GM19025 (cell line): ENCODE measurements around the gene LIPH.
"Not testable (repeated sequence)": the region's sequence is repeated elsewhere in the genome, so short reads cannot be mapped to it uniquely, and the experiment has no call there.

ENCODE experiments used
- ATAC-seq: cut with Tn5 transposase; IDR thresholded peaks from one replicate; pipeline ENCODE4 v1.9.1; 2021; ENCODE audit warnings: mild to moderate bottlenecking, low read depth, moderate library complexity; ENCODE audit not compliant: unreplicated experiment

The LIPH gene

DNA sequence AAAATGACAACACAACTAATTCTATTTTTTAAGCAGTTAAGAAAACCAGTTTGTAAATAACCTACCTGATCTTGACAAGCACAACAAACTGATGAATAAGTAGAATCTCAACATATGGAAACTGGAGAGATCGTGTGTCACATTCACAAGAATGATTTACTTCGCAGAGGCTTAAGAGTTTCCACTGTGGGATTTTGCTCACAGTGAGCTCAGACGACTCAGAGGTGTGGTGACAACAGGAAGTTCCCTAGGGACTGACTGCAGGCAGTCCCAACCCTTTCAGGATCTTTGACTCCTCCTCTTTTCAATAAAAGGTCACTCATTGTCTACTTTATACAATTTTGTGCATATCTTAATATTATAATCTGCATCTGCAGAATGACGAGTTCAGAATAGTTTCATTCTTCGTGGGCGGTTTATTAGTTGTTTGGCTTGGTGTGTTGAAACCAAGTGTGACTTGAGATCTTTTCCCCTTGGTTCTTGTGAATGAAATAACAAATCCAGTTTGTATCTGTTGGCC is at the start of gene LIPH:
Gene LIPH (minus strand): TSS at position 231 of the 520 bp plus-strand sequence. CDS start 117 bp downstream, at position 114.
- ATAC-seq, result peak; percentile 87

DNA sequence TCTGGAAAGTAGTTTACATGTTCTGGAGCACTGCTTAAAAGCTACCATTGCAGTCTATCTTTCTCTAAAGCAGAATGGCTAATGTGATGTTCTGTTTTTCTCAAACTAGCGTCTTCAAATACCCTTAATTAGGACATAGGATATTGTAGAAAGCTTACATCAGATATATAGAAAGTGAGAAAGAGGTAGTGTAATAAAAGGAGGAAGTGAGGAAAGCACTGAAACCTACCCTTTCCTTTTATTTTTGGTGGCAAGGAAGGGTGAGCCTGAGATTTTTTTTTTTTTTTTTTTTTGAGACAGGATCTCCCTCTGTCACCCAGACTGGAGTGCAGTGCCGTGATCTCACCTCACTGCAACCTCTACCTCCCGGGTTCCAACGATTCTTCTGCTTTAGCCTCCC is 43.1 kb upstream of the LIPH start:
- ATAC-seq, result no peak

DNA sequence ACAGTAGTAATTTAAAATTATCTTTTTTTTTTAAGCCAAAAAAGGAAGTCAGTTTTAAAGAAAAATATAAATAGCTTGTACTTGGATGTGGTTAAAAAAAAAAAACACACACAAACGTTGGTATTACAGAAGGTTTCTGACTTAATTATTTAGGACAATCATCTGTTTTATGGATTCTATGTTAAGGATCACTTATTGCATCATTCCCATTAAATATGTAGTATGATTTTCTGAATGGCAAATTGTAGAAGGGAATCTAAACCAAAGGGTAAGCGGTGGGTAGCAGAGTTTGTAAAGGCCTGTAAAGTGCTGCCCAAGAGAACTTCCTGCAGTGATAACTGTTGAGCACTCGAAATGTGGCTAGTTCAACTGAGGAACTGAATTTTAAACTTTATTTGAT is 41.7 kb upstream of the LIPH start:
- ATAC-seq, result no peak

DNA sequence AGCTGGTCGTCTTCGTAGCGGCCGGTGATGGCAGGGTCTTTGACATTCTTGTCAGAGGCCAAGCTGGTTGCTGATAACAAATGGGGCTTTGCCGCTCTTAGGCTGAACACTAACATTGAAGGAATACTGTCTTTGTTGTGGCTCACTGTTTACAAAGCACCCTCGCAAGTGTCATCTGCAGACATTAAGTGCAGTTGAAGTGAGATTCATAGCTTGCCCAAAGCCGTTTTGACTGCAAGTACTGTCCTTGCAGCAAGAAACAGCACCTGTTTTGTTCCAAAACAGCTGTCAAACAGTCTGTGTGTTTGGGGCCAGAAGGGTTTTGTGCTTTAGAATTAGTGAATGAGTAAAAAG is 34.3 kb upstream of the LIPH start:
- ATAC-seq, result no peak

DNA sequence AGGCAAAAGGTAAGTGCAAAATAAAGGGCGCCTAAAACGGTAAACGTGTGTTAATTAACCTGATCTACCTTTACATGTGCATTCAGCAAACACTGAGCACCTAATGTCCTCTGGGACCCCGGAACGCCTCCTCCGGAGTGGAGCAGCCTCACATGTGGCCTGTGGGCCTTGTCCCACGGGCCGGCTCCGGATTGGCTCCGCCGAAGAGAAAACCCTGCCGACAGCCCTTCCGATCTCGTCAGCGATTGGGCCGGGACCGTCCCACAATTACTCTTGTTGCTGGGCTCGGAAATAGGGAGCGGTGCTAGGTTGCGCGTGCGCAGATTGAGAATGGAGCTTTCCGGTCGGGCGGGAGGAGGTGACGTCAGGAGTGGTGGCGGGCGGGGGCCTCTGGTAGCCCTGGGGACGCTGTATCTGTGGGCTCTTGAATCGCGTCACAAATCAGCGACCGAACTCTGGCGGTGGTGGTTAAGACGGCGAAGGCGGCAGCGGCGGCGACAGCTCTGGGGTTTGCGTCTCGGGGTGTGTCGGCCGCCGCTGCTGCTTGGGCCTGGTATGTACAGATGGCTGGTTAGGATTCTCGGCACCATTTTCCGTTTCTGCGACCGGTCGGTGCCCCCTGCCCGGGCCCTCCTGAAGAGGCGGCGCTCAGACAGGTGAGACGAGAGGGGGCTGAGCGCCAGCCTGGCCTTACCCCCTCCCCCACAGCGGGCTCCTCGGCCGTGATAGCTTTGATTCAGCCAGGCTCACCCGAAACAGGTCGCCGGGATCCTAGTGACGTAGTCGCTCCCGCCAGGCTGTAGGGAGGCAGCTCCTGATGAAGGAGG is 33.7 kb upstream of the LIPH start, which contains the start of gene SENP2:
Gene SENP2 (plus strand): TSS at position 437 of the 827 bp plus-strand sequence. CDS start 119 bp downstream, at position 556.
- ATAC-seq, result peak; percentile 97

DNA sequence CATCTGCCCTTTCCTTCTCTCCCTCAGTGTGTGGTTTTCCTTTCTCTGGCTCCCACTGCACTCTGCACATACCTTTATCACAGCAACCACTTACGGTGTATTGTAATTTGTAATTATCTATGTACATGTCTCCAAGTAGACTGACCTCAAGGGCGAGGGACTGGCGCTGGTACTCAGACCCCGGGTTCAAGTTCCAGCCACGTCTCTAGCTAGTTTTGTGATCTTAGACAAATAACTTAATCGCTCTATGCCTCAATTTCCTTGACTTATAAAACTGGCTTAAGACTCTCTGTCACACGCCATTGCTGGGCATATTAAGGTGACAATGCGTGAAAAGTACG is 33.1 kb upstream of the LIPH start:
- no peak for ATAC-seq

DNA sequence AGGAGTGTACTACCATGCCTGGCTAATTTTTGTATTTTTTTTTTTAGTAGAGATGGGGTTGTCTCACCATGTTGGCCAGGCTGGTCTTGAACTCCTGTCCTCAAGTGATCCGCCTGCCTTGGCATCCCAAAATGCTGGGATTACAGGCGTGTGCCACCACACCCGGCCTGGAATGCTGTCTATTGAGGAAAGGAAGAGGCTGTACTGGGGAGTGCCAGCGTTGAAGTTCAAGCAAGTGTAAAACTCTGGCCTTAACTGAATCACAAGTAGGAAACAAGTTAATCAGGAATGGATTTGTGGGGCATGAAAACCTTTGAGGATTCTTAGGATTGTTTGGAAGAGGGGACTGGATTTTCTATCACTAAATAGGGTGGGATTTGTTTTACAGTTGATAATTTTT is 32.3 kb upstream of the LIPH start:
- ATAC-seq, result no peak

DNA sequence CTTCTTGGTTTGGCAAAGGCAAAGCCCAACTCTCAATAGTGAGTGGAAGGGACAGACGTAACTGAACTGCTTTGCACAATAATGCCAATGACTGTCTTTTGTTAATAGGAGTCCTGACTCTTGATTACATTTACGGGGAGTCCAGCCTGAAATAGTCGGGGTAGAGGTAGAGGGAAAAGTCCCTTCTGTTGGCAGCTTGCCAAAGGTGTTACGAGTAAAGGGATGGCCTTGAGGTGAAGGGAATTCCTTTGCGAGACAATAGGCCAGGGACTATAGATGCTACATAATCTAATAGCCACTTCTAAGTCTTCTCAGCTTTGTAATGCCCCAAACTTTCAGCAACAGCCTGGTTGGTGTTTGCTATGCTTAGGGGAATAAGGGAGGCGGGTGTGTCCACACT is 31.5 kb upstream of the LIPH start:
- ATAC-seq, result no peak

DNA sequence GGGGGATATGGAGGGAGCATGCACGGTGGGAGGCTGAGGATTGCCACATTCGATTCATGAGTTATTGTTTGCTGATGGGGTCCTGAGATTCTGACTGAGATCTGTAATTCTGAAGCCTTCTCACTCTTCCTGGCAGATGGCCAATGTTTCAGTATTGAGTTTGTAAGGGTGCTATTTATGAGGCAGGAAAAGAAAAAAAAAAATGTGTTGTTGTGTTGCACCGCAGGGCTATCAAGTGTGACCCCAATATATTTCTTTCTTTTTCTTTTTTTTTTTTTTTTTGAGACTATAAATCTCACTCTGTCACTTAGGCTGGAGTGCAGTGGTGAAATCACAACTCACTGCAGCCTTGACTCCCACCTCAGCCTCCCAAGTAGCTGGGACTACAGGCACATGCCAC is 30.5 kb upstream of the LIPH start:
- ATAC-seq, result no peak

DNA sequence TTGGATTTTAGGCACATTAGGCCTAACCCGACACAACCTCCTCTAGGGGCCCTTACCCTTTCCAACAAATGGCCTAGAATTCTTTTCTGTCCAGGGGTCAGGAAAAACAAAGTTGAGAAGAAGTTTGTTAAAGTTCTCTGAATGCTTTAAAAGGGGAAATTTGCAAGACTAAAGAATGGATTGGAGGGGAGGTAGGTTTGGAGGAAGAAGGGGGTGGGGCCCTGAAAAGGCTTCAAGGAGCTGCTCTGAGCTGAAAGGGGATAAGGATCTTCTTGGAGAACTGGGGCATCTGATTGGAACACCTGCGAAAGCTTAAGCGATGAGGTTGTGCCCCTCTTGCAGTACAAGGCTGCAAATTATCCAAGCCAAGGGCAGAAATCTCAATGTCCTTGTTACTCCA is 29.8 kb upstream of the LIPH start:
- ATAC-seq, result no peak

DNA sequence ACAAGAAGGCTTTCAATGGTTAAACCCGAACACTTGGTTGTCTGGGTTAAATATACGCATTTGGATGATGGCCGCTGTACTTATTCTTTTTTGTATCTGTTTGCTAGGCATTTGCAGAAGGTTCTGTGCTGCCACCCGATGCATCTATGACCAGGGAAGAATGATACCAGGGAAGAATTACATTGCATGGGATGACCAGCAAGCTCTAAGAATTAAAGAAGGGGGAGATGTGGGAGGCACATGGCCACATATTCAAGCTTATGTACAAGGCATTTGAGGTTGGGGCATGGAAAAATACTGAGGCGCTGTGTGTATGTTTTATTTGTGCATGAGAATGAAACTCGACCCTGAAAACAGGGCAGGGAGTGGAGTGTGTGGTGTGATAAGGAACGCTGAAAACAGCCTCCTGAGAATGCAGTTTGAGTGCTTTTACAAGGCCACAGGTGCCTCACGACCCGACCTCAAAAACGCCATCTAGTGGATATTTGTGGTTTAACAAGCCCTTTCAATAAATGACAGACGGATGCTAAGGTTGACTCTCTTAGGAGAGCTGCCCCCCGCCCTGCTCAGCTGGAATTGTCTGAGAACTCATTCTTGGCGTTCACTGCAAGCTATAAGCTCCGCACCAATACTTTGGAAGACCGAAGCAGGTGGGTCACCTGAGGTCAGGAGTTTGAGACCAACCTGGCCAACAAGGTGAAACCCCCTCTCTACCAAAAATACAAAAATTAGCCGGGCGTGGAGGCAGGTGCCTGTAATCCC is 22.9 kb upstream of the LIPH start:
- not testable (repeated sequence) for ATAC-seq

DNA sequence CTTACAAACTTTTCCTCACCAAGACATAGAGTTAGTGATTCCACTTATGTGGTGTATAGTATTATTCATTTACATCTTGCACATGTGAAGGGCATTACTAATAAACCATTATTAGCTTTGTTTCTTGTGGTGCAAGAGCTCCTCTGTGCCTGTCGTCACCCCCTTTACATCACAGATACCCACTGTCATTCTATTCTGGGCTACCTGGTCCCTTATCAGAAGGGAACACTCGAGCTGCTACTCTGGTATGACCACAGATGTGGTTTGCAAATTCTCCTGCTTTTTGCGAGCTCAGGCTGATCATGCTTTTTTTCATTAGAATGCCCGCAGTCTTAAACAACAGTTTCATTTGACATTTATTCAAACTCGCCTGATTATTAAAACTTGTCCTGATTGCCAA is 19.8 kb upstream of the LIPH start:
- no peak for ATAC-seq

DNA sequence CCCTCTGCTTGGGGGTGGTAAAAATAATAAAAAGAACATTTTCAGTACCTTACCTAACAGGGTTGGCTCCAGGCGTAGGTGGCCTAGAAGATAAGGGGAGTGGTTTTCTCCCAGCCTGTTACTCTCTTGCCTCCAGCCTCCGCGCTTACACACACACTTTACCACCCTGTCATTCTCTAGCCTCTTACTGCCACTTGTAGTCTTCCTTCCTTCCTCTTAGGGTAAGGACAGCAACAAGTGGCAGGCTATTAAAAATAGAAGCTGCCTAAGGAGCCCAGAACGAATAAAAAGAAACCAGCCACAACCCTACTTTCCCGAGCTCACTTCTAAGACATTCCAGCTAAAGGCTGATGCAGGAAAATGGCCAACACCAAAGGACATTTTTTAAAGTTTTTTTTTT is 9.6 kb upstream of the LIPH start:
- ATAC-seq, result no peak

DNA sequence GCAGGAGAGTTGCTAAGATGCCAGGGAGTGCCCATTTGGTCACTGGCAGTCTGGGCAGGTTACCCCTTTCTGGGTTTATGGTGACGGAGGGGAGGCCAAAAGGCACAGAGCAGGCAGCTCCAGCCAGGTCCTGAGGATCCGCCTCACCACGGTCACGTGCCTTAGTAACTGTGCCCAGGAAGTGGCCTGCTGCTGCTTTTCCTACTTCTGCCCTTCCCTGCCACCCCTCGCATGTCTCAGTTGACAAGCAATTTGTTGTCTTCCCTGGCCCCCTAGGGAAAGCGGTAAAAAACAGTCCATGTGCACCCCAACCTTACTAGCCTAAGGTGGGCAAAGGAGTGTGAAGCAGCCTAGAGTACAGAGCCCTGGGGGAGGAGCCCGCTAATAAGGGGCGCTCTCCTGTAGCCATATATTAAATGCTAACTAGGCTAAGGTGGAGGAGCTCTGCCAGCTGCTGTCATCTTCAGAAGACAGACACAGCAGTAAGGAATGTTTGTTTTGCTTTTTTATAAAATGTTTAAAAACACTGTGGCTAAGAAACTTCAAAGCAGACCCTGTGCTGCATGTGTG is 9.1 kb upstream of the LIPH start:
- no peak for ATAC-seq

DNA sequence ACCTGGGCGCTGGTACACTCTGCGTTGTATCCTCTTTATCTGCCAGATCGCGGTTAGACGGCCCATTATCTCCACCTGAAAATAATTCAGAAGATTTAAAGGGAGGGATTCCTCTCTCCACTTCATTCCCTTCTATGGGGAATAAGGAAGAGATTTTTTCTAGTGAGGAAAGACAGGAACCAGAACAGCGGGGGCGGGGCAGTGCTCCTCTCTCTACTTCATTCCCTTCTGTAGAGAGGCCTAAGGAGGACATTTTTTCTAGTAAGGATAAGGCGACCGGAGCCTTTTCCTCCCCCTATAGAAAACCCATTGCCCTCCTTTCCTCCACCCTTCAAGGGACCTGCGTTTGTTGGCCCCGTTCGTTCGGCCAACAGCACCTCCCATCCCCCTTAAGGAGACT is 8.3 kb upstream of the LIPH start:
- ATAC-seq, result no peak

DNA sequence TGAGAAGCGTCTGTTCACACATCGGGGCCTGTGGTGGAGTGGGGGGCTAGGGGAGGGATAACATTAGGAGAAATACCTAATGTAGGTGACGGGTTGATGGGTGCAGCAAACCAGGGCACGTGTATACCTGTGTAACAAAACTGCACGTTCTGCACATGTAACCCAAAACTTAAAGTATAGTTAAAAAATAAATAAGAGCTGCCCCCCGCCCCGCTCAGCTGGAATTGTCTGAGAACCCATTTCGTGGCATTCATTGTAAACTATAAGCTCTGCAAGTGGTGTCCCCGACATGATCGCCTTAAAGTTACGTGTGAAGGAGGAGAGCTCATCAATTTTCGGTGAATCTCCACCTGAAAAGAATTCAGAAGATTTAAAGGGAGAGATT is 7.3 kb upstream of the LIPH start:
- no peak for ATAC-seq

DNA sequence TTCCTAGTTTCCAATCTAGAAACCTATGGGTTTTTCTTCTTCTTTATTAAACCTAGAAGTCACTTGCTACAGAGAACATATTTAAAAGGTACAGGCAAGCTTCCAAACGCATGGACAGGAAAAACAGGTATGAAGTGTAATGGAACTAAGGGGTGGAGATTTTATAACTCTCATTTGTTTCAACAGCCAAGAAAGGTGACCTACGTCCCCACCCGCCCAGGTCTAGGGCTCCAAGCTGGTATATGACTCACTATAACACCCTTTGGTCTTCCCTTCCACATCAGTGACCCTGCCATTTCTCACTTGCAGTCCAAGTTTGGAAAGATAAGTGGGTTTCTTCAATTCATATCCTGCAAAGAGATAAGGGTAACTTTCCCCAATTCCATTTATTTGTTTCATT is 6.0 kb upstream of the LIPH start:
- no peak for ATAC-seq

DNA sequence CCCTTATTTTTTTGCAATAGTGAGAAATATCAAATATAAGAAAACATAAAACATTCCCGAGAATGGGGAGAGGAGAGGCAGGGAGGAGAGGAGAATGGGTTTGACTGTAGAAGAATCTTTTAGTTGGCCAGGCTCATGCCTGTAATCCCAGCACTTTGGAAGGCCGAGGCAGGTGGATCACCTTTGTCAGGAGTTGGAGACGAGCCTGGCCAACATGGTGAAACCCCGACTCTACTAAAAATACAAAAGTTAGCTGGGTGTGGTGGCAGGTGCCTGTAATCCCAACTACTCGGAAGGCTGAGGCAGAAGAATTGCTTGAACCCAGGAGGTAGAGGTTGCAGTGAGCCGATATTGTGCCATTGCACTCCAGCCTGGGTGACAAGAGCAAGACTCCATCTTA is 4.3 kb upstream of the LIPH start:
- not testable (repeated sequence) for ATAC-seq

DNA sequence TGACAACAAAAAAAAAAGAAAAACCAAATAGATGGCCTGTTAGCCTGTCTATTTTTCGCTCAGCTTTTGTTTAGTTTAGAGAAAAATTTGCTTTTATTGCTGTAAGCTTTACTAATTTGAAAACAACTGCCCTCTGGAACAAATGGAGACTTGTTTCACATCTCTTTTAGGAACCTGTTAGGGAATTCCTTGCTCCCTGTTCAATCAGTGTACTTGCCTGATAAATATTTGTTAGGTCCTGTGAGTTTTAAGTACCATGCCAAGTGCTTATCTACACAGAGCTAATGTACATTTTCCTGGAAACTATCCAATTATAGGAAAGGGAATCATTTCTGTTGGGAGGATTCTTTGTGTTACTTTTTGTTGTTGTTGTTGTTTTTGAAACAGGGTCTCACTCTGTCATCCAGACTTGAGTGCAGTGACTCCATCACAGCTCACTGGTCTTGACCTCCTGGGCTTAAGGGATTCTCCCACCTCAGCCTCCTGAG is 3.5 kb upstream of the LIPH start:
- ATAC-seq, result no peak

DNA sequence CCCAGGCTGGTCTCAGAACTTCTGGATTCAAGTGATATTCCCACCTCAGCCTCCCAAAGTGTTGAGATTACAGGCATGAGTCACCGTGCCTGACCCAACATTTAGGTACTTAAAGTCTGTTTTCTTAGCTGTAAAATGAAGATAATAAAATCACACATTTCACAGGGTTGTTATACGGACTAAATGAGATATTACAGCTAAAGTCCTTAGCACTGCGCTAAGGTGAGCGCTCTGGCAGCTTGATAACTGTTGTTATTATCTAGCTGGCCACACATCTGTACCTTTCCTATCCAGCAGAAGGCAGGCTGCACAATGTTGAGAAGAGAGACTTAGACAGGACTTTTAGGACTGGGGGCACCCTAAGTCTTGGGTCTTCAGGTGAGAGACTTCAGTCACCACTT is 2.7 kb upstream of the LIPH start:
- no peak for ATAC-seq

DNA sequence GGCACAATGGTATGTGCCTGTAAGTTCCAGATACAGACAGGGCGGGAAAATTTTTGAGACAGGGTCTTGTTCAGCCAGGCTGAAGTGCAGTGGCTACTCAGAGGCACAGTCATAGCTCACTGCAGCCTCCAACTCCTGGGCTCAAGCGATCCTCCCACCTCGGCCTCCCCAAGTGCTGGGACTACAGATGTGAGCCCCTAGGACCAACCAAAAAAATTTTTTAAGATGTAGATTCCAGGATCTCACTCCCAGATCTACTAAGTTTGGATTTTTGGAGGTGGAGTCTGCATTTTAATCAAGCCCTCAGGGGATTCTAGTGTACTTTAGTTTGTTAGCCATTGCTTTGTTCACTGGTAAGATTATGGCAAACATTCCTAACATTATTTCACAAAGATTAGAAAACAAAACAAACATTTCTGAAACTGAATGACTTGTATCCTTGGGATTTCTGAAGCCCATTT is 2.7 kb downstream of the LIPH start:
- no peak for ATAC-seq
